NCI-H446 (cell line): Measurements from ENCODE around the gene KRT81.

Experiments
- DNase-seq, 2 experiments: peaks; one replicate each; lab custom pipeline; 2025; lab: John Stamatoyannopoulos, UW

Gene KRT81

DNA sequence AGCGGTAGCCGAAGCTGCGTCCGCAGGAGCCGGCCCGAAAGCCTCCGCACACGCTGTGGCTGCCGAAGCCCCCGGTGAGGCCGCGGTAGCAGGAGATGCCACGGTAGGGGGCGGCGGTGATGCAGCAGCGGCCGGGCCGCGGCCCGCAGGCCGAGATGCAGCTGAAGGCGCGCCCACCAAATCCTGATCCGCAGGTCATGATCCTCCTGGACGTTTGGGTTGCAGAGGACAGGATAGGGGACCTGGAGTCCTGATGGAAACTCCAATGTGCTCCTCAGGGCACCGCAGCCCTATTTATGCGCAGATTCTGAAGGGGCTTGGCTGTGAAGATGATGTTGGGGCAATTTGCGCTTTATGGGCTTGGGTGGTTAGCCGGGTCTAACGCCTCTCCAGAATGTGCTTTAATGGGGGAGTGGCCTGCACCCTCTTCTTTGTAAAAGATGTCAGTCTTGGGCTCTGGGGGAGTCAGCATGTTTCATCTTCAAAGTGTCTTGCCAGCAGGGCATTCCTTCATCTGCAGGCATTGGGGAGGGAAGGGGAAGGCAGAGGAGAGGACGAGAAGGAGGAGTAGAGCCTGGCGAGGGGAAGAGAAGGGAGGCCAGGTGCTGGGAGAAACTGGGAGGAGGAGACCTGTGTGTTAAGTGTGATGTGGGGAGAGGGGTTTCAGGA is at the start of gene KRT81:
Gene KRT81 (minus strand): TSS at position 268 of the 669 bp plus-strand sequence. CDS start 69 bp downstream, at position 199.
- no peak for DNase-seq

DNA sequence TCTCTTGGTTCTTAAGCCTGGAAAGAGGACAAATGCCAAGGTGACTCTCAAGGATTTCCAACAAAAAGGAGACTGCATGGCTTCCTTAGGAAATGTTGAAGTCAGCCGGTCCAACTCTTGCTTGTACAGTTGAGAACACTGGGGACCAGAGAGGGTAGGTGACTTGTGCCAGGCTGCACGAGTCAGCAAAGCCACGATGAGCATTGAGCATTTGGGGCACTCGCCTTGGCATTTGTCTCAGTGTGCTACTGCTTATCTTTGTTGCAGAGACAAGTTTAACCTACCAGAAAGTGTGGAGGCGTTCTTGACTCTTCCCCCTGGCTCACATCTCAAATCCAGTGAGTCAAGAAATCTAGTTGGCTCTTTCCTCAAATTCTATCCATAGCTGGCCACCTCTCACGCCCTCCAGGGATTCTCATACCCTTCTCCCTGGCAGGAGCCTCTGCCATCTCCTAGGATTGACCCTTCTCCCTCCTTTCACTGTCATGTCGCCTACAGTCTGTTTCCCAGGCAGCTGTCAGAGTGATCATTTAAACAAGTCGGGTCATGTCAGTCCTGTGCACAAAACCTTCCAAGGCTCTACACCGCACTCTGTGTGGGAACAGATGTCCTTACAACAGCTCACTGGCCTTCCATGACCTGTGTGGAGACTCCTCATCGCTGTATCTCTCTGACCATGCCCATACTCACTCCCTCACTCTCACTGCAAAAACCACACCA is 47.1 kb upstream of the KRT81 start:
- DNase-seq = peak in 1 of 2 experiments; percentile 58

- DNase-seq = no peak
Observed at GRCh38 chr12:52337054-52337453, 45.7 kb upstream of the KRT81 start.

GRCh38 chr12:52336641-52337040 is 45.3 kb upstream of the KRT81 start:
- no peak for DNase-seq

DNA sequence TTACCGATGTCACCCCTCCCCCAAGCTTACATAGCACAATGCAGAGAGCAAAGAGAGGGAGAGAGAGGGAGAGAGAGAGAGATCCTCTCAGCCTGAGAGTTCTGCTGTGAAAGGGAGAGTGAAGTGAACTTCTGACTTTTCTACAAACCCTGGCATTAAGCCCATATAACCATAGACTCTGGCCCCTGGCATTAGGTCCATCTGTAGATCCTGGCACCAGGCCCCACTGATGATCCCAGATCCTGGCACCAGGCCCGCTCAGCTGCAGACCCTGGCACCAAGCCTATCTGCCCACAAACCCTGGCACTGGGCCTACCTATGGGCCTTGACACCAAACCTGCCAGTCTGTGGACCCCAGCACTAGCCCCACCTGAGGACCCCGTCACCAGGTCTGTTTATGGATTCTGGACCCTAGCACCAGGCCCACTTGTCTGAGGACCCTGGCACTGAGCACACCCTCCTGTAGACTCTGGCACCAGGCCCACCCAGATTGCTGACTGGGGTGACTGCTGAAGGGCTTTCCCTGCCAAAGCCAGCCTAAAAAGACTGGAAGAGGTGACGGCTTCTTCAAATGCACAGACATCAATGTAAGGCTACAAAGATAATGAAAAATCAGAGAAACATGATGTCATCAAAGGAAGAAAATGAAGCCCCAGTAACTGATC is 44.4 kb upstream of the KRT81 start:
- peak; percentile 86 to 95 for DNase-seq

GRCh38 chr12:52334185-52334584 is 42.9 kb upstream of the KRT81 start:
- no peak for DNase-seq

DNA sequence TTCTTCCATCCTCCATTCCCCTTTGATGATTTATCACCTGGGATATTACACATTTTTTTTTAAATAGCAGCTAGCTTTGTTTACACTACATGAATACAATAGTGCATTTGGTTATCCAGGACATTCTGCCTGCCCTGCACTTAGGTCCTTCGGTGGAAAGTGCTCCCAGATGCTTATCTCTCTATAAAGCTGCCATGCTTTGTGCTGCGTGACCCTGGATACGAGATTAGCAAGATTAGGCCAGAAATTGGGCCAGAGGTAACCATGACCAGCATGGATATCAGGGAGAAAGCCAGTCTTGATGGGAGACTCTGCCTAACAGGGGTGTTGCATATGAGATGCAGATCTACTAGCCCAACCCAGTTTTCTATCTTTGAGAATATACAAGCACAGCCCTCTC is 42.0 kb upstream of the KRT81 start:
- DNase-seq = no peak

DNA sequence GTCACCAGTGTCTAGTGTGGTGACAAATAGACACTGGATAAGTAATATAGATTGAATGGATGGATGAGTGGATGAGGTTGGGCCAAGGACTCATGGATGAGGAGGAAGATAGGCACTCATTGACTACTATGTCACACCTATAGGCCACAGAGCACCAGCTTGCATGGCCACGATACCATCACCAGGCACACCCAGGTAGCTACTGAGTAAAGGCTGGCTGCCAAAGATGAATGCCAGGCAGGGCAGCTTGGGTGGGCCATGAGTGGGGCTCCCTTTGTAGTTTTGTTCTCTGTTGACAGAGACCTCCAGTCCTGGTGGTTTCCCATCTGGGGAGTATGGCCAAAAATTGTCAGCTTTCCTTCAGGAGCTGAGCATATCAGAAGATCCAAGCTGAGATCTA is 41.0 kb upstream of the KRT81 start:
- no peak for DNase-seq

DNA sequence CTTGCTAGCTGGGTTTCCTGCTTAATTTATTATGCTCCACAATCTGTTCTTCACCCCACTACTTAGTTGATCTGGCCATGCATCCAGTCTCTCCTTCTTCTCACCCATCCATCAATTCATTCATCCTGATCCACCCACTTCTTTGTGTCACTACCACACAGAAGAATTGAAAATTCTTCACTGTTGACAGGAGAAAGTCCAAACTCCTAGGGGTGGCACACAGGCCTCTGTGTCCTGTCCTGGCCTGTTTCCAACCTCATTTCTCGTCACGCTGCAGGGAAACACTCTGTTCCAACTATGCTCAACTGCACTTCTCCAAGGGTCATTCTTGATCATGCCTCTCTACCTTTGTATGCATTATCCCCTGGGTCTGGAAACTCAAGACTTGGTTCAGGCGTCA is 40.5 kb upstream of the KRT81 start:
- no peak for DNase-seq

GRCh38 chr12:52331039-52331438 is 39.7 kb upstream of the KRT81 start:
- DNase-seq = no peak

DNA sequence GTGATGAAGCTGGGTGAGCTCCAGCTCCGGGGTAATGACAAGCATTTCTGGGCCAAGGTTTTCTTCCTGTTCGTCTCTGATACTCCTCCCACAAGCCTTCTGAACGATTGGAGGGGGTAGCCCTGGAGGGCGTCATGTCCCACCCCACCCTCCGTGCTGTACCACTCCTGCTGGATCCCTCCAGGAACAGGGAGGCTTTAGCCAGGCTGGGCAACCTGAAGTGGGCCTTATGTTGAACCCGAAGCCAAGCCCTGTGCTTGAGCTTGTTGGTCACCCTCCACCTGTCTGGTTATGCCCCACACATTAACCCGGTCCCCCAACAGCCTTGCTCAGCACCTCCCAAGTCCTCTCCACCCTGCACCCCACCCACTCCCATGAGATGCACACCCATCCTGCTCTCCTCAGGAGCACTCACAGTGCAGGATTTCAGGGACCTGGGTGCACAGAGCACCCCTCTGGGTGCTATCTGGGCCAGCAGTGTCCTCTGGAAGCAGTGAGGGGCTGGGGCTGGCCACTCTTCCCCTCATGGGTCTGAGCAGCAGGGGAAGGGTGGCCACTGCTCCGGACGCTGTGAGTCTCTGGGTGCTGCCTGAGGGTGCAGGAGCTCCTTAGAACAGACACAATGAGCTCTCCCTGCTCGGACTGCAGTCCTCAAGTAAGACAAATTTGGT is 36.6 kb upstream of the KRT81 start:
- no peak for DNase-seq

DNA sequence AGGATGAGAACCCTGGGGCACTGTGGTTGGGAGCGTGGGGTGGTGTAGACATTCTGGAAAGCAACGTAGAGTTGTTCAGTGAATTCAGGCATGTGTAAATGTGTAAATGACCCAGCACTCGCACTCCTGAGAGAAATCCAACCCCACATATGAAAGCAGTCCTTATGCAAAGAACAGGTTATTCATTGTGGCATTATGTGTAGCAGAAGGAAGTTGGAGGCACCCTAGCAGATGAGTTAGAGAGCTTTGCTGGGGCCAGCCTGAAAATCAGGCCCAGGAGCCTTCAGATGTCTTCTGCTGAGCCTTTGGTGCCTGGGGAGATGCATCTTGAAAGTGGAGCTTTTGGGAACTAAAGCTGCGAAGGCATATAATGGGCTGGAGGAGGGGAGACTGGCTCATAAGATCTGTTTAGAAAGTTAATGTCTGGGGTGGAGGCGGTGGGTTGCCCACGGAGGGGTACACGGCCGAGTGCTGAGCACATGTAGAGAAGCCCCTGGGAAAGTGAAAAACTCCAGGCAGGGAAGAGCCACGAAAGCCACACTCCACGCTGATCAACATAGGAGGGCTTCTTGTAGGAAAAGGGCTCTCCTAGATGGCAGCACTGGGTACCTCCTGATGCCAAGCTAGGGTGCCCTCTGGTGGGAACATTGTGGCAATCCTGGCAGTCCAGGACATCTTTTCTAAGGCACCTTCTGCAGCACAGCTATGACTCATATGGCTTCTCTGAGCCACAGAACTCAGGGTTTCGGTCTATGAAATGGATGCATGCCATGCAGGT is 35.9 kb upstream of the KRT81 start:
- DNase-seq = peak; percentile 73 to 87

GRCh38 chr12:52324153-52324444 is 32.8 kb upstream of the KRT81 start:
- DNase-seq = no peak

DNA sequence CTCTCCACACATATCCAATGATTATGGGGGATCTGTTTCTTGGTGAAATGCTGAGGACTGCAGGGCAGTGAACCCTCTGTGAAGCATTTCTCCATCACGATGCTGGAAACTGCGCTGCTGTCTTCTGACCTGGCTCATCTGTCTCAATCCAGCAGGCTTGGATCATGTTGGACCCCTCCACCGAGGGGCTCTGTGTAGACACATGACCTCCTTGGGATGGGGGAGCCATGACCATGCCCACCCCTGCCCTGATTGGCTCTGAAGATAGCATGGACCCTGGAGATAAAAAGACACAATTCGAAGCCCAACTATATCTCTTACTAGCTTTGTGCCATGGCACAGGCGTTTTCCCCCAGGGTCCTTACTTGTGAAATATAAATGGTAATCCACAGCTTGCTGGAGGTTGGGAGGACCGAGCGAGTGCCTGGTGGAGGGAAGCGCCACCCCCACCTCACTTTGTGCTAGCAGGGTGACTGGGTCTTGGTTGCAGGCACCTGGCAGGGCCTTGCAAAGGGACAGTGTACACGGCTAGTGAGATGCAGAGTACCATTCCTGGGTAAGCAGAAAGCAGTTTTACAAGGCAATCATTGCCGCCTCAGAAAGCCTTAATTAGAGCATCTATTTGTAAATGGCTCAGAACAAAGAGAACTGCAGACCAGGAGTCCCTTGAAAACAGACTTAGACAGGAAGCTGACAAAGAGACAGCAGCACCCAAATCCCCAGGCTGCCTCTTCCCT is 32.2 kb upstream of the KRT81 start:
- no peak for DNase-seq

DNA sequence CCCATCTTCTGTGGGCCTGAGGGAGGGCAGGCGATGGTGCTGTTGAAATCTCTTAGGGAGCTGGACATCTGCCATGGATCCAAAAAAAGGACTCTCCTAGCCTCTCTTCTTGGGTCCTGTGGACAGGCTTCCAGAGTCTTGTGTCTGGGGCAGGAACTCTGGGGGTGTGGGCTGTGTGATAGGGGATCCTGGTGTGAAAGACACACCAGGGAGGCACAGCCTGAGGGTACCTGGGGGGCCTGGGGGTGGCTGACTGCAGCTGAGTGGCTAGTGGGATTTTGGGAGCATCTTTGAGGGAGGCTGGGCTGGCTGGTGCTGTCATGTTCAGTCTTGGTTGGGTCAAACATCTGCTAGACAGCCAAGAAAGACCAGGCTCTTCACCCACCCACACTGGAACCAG is 31.7 kb upstream of the KRT81 start:
- no peak for DNase-seq

DNA sequence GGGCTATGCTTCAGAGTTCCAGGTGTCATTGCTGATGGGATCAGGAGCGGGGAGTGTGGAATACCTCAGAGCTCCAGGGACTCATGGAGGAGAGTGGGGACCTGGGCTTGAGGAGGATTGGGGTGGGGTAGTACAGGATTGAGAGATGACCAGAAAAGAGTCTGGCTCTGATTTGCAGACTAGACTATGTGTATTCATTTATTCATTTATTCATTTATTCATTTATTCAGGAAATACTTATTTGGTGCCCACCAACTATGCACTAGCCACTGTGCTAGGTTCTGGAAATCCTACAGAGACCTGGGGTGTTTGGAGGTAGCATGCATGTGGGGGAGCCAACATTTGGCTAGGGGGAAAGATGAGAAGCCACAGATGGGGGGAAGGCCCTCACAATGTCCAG is 30.7 kb upstream of the KRT81 start:
- no peak for DNase-seq

DNA sequence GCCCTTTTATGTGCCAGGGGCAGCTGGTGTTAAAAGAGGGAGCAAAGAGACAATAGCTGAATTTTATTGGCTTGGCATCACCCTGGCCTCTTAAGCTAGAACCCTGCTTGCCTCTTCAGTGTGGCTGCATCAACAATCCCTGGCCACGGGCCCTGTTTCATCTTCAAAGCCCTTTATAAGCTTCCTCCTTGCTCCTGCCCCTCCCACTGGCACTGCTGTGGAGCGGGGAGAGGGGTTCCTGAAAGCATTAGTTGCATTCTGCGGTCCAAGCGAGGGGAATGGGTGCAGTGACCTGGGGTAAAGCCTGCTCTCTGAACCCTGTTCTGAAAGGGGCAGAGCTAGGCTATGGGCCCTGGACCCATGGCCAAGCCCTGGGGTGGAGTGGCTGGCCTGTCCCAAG is 30.1 kb upstream of the KRT81 start:
- DNase-seq = no peak

DNA sequence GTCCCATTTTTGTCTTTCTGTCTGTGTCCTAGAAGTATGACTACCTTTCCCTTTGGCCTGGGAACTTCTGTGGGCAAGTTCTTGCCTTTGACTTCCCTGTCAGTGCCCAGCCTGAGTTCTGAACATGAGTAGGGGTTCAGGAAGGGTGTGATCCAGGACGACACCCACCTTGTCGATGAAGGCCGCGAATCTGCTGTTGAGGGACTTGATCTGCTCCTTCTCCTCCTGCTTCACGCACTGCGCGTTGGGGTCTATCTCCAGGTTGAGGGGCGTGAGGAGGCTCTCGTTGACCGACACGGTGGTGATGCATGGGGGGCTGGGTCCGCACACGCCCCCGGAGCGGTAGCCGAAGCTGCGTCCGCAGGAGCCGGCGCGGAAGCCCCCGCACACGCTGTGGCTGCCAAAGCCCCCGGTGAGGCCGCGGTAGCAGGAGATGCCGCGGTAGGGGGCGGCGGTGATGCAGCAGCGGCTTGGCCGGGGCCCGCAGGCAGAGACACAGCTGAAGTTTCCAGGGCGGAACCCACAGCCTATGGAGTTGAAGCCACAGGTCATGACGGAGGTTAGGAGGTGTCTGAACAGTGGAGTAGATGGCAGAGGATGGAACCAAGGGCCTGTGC is 29.6 kb upstream of the KRT81 start, which contains the start of gene KRT83:
Gene KRT83 (minus strand): TSS at position 615 of the 617 bp plus-strand sequence. CDS start 63 bp downstream, at position 552.
- no peak for DNase-seq

DNA sequence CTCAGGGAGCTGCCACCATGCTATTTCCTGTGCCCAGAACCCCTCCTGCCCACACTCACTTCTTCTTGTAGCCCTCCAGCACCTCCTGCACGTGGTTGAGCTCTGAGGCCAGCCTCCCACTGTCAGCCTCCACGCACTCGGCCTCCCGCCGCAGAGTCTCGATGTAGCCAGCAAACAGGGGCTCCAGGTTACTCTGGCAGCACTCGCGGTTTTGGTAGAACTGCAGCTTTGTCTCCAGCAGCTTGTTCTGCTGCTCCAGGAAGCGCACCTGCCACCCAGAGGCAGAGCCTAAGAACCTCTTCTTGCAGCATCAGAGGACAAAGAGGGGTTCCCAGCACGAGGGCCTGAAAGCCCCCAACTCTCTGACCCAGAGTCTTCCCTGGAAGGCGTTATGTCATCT is 27.8 kb upstream of the KRT81 start:
- no peak for DNase-seq

DNA sequence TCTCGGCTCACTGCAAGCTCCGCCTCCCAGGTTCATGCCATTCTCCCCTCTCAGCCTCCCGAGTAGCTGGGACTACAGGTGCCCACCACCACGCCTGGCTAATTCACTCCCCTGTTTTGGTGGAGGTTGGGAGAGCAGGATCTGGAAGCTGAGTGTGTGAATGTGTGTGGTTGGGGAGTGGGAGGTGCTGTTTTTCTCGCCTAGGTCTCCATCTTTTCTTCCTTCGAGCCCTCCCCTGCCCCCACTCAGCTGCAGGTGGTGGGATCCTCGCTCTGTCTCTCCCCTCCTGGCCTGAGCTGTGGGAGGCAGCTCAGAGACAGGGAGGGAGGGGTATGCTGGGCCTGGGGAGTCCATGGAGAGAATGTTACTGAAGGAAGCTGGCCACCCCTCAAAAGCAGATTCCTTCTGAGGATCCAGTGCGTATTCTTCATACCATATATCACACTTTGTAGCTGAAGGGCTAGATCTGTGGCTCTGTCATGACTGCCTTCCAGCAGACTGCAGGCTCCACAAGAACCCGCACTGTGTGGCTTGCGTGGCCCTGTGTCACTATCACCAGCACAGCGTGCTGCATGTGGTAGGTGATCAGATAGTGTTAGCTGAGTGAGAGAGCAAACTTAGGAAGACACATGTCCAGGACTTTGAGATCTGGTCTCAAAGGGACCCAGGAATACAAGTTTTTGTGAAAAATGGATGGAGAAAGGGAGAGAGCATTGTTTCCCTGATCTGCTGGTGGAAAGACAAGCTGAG is 27.1 kb upstream of the KRT81 start:
- DNase-seq = no peak
